B cell (primary cell): ENCODE results near the gene RNF207. TPM values are rescaled to one million over a fixed set of nuclear protein-coding genes. Genes with fewer than 3 reads are reported as not detected.

Experiments
- ATAC-seq: fragments of 200-7000 bp; cut with Tn5 transposase; one replicate; pipeline ENCODE4 v1.10.0; 2021; ENCODE audit warnings: low read depth, mild to moderate bottlenecking, moderate number of reproducible peaks, moderate library complexity
- CTCF ChIA-PET: fragments of 350-600 bp; sonication (Branson Sonifier 250); formaldehyde crosslinking; loops from one replicate; lab custom pipeline; 2021; ENCODE audit warnings: antibody characterized with exemption, inconsistent platforms; lab: Charles Lee
- POLR2A ChIA-PET: fragments of 350-600 bp; sonication (Branson Sonifier 250); formaldehyde crosslinking; loops from one replicate; lab custom pipeline; 2021; ENCODE audit warnings: antibody characterized with exemption; lab: Charles Lee
- DNase-seq: peaks from one replicate; pipeline ENCODE4 v3.0.0; 2013
- H2AFZ ChIP-seq: 2 replicates; pipeline ENCODE4 v1.6.1; 2012; ENCODE audit warnings: mild to moderate bottlenecking, low read depth, low read length; ENCODE audit not compliant: insufficient read depth, poor library complexity, severe bottlenecking
- H3K27ac ChIP-seq, 2 donors: 1 replicate in 1 of 2; 2 replicates in 1 of 2; pipeline ENCODE4 v1.5.1; 2012 to 2013; ENCODE audit warnings: low read length in 2 of 2, mild to moderate bottlenecking in 2 of 2, moderate library complexity in 1 of 2
- H3K27me3 ChIP-seq, 4 experiments: fragments of 200-600 bp in 1 of 4; sonication (generic) in 1 of 4; replicated peaks in 1 of 4; 1 replicate in 2 of 4; 2 replicates in 2 of 4; pipeline versions ENCODE4 v1.6.1 to v1.7.0; 2013 to 2016; ENCODE audit warnings: low read length in 3 of 4, mild to moderate bottlenecking in 2 of 4, mixed read lengths in 1 of 4, moderate library complexity in 1 of 4; ENCODE audit not compliant: insufficient read depth in 4 of 4, control insufficient read depth in 3 of 4; ENCODE audit errors: control extremely low read depth in 1 of 4
- H3K36me3 ChIP-seq, 2 experiments: replicated peaks in 1 of 2; 1 replicate in 1 of 2; 2 replicates in 1 of 2; pipeline versions ENCODE4 v1.6.1 to v1.7.1; 2013; ENCODE audit warnings: low read length in 1 of 2; ENCODE audit not compliant: insufficient read depth in 2 of 2, control insufficient read depth in 1 of 2; ENCODE audit errors: control extremely low read depth in 1 of 2, extremely low read depth in 1 of 2
- H3K4me1 ChIP-seq, 2 donors: fragments of 200-600 bp in 1 of 2; sonication (generic) in 1 of 2; 1 replicate in 1 of 2; 2 replicates in 1 of 2; pipeline versions ENCODE4 v1.5.1 to v1.6.1; 2013 to 2017; ENCODE audit warnings: low read length in 2 of 2; ENCODE audit not compliant: control insufficient read depth in 2 of 2, insufficient read depth in 2 of 2
- H3K4me2 ChIP-seq: replicated peaks from 2 replicates; pipeline ENCODE3; 2012; ENCODE audit warnings: mild to moderate bottlenecking, low read depth, low read length; ENCODE audit not compliant: poor library complexity, severe bottlenecking
- H3K4me3 ChIP-seq, 5 experiments: fragments of 200-600 bp in 1 of 5; sonication (generic) in 1 of 5; 1 replicate in 3 of 5; 2 replicates in 2 of 5; pipeline versions ENCODE4 v1.5.1 to v1.7.0; 2011 to 2016; ENCODE audit warnings: low read length in 4 of 5, mild to moderate bottlenecking in 4 of 5, low read depth in 2 of 5, control low read depth in 1 of 5, moderate library complexity in 1 of 5; ENCODE audit not compliant: insufficient read depth in 1 of 5; ENCODE audit errors: control extremely low read depth in 1 of 5, extremely low read depth in 1 of 5
- H3K79me2 ChIP-seq: fragments of 200-600 bp; sonication (generic); one replicate; pipeline ENCODE4 v1.6.0; 2016; ENCODE audit warnings: low read length; ENCODE audit not compliant: control insufficient read depth, insufficient read depth
- H3K9ac ChIP-seq: fragments of 200-600 bp; sonication (generic); 2 replicates; pipeline ENCODE4 v1.6.1; 2017; ENCODE audit warnings: mild to moderate bottlenecking, low read length, moderate library complexity
- H3K9me3 ChIP-seq, 3 donors: one replicate each; pipeline versions ENCODE4 v1.6.1 to v1.7.1; 2013; ENCODE audit warnings: low read length in 2 of 3; ENCODE audit not compliant: control insufficient read depth in 2 of 3, insufficient read depth in 1 of 3; ENCODE audit errors: control extremely low read depth in 1 of 3
- H4K20me1 ChIP-seq: 2 replicates; pipeline ENCODE4 v1.6.0; 2012; ENCODE audit warnings: mild to moderate bottlenecking, low read length; ENCODE audit not compliant: insufficient read depth, control insufficient read depth, poor library complexity, severe bottlenecking
- H3K27ac Mint-ChIP-seq: one replicate; pipeline ENCODE4 v1.8.0; 2021; ENCODE audit warnings: mixed read lengths
- H3K27me3 Mint-ChIP-seq: one replicate; pipeline ENCODE4 v1.8.0; 2021; ENCODE audit warnings: mixed read lengths
- H3K4me1 Mint-ChIP-seq: one replicate; pipeline ENCODE4 v1.8.0; 2021; ENCODE audit warnings: mixed read lengths
- H3K4me3 Mint-ChIP-seq: one replicate; pipeline ENCODE4 v1.8.0; 2021; ENCODE audit warnings: mixed read lengths
- H3K9me3 Mint-ChIP-seq: one replicate; pipeline ENCODE4 v1.8.0; 2022; ENCODE audit warnings: mixed read lengths; ENCODE audit not compliant: insufficient read depth
- CTCF ChIP-seq: fragments of 200-600 bp; IDR thresholded peaks from one replicate; pipeline ENCODE4 v1.8.0; 2022; ENCODE audit warnings: antibody characterized with exemption, mild to moderate bottlenecking
- EZH2 ChIP-seq: IDR thresholded peaks from 2 replicates; pipeline ENCODE4 v1.6.1; 2012; ENCODE audit warnings: borderline replicate concordance, low read depth, mild to moderate bottlenecking, moderate library complexity, low read length; ENCODE audit not compliant: insufficient read depth, poor library complexity, severe bottlenecking
- WGBS: methylation state at CpG from one replicate; pipeline ENCODE4 v1.1.5; 2013; ENCODE audit warnings: missing lambda C conversion rate; ENCODE audit not compliant: insufficient coverage; 5-methylcytosine and 5-hydroxymethylcytosine counted together
- intact Hi-C: fragments of 100-400 bp; cut with micrococcal nuclease; formaldehyde crosslinking; loops from one replicate; pipeline ENCODE4 v1.10.0; 2022
- polyA plus RNA-seq: library from polyadenylated mRNA; depleted of rRNA; stranded (reverse); fragments of >200 nt; gene quantifications from 2 replicates; pipeline ENCODE4 v1.2.3, GENCODE V29; 2012
- total RNA-seq, 2 donors: library from RNA; stranded (reverse); fragments of 120-200 nt in 1 of 2; gene quantifications; 1 replicate in 1 of 2; 2 replicates in 1 of 2; pipeline versions ENCODE4 v1.2.3 to v1.2.4, GENCODE V29; 2013 to 2022

RNF207 gene
- total and polyA plus RNA-seq, 2 donors (not counting 1 experiment from before 2014, with no cell fraction given) = 1.5 to 6.8 TPM

GRCh38 chr1:6165441-6165985 is 40.4 kb upstream of the RNF207 start:
- 78% methylated on average over 10 of the region's 12 CpGs for WGBS
- CTCF ChIA-PET = no interaction called here

GRCh38 chr1:6166221-6166620 is 39.7 kb upstream of the RNF207 start:
- WGBS = 61% methylated on average over 6 of the region's 10 CpGs
- no peak for DNase-seq
- CTCF ChIA-PET = no interaction called here

More at GRCh38 chr1:6165441-6165985, 40.4 kb upstream of the RNF207 start:
- H3K27ac Mint-ChIP-seq = no peak overlapping the region
- Histone ChIP-seq H3K79me2 (no peaks in the 10 kb centered on the region), H3K27me3 (peaks cover 0 to 12% (median 0%) of the 10 kb centered on the region in 4 experiments), H2AFZ (no peak overlapping the region), H3K9ac (no peak overlapping the region), H3K27ac (no peak overlapping the region), H3K4me1 (no peaks in the 10 kb centered on the region), H3K36me3 (no peaks in the 10 kb centered on the region), H3K4me2 (no peak overlapping the region), H4K20me1 (no peaks in the 10 kb centered on the region), H3K4me3 (no peak overlapping the region), H3K9me3 (no peaks in the 10 kb centered on the region)
- H3K4me3 Mint-ChIP-seq = no peak overlapping the region
- no peaks in the 10 kb centered on the region for H3K9me3 Mint-ChIP-seq
- DNase-seq (no peak), ATAC-seq (no peak)
- TF ChIP-seq CTCF = no peak
- no peak for TF ChIP-seq EZH2
- no peaks in the 10 kb centered on the region for H3K4me1 Mint-ChIP-seq
- peaks cover 10% of the 10 kb centered on the region for H3K27me3 Mint-ChIP-seq
- intact Hi-C loops = no loop called here
- POLR2A ChIA-PET = no interaction called here

More at GRCh38 chr1:6166221-6166620, 39.7 kb upstream of the RNF207 start:
- intact Hi-C loops = no loop called here
- Mint-ChIP-seq H3K27ac (no peak overlapping the region), H3K9me3 (no peaks in the 10 kb centered on the region), H3K4me3 (no peak overlapping the region), H3K4me1 (no peaks in the 10 kb centered on the region), H3K27me3 (peaks cover 6% of the 10 kb centered on the region)
- Histone ChIP-seq H3K9ac (no peak overlapping the region), H2AFZ (no peak overlapping the region), H3K9me3 (no peaks in the 10 kb centered on the region), H3K27ac (no peak overlapping the region), H3K4me2 (no peak overlapping the region), H3K36me3 (no peaks in the 10 kb centered on the region), H3K27me3 (peaks cover 0 to 9% (median 0%) of the 10 kb centered on the region in 4 experiments), H4K20me1 (no peaks in the 10 kb centered on the region), H3K4me3 (no peak overlapping the region), H3K4me1 (no peaks in the 10 kb centered on the region), H3K79me2 (no peaks in the 10 kb centered on the region)
- POLR2A ChIA-PET = no interaction called here
- ATAC-seq = no peak
- TF ChIP-seq CTCF (no peak), EZH2 (no peak)
